GM19328 (cell line): ENCODE measurements around the gene FBXW10B.
"Not testable (repeated sequence)": the region's sequence is repeated elsewhere in the genome, so short reads cannot be mapped to it uniquely, and the experiment has no call there.

Experiments
- ATAC-seq: cut with Tn5 transposase; IDR thresholded peaks from one replicate; pipeline ENCODE4 v1.9.1; 2021; ENCODE audit warnings: mild to moderate bottlenecking, moderate library complexity; ENCODE audit not compliant: unreplicated experiment

The FBXW10B gene, protein sequence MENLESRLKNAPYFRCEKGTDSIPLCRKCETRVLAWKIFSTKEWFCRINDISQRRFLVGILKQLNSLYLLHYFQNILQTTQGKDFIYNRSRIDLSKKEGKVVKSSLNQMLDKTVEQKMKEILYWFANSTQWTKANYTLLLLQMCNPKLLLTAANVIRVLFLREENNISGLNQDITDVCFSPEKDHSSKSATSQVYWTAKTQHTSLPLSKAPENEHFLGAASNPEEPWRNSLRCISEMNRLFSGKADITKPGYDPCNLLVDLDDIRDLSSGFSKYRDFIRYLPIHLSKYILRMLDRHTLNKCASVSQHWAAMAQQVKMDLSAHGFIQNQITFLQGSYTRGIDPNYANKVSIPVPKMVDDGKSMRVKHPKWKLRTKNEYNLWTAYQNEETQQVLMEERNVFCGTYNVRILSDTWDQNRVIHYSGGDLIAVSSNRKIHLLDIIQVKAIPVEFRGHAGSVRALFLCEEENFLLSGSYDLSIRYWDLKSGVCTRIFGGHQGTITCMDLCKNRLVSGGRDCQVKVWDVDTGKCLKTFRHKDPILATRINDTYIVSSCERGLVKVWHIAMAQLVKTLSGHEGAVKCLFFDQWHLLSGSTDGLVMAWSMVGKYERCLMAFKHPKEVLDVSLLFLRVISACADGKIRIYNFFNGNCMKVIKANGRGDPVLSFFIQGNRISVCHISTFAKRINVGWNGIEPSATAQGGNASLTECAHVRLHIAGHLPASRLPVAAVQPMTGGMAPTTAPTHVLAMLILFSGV

DNA sequence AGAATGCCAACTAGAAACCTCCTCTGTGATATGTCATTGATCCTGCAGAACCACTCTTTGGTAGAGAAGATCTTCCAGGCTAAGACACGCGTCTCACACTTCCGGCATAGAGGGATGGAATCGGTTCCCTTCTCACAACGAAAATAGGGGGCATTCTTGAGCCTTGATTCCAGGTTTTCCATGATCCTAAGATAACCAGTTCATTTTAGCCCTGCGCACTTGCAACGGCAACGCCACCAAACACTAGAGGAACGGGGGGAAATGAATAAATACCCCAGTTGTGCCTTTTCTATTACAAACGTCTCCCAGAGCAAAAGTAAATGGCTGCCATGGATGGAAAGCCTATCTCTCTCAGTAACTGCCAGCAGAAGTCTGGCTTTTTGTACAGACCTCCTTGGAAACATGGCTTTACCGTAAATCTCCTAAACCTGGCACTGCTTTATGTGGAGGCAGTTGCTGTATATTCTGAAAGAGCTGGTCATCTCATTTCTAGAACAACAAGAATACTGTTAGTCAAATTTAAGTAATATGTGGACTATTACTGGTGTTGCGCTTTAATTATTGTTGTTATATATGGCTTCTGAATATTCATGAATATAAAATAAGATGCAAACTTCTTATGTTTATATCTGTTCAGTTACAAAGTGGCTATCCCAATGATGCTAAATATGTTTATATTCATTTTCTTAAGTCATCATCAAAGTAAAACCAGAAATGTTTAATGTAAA is at the start of gene FBXW10B:
Gene FBXW10B (minus strand): TSS at position 374 of the 728 bp plus-strand sequence. CDS start 192 bp downstream, at position 182.
- not testable (repeated sequence) for ATAC-seq

DNA sequence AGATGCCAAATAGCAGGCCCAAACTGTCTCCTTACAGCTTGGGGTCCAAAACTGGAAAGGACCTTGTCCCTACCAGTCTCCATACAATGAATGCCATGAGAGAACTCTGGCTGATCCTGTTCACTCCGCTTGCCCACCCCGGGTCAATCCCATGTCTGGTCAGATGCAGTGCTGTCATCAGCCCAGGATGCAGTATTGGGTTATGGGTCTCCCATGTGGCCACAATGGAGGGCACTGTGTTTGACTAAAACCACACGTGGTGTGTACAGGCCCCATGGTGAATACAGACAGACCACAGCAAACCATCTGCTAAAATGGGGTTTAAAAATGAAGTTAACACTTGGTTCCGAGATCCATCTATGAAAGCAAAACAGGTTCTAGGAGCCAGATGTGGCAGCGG is 44.2 kb upstream of the FBXW10B start:
- no peak for ATAC-seq

DNA sequence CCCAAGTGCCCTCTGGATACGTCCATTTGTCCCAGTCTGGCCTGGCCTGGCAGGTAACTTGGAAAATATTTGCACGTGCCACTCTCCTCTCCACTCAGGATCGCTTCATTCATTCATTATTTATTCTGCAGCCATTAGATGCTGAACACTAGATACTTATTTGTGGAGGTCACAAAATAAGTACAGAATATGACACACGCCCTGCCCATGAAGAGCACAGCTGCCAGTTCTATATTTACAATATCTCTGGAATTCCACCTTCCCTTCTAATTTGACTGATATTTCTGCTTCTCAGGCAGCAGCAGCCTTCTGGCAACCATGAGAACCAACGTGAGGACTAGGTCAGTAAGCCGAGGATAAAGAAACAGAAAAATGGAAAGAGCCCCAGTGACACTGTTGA is 43.7 kb upstream of the FBXW10B start:
- no peak for ATAC-seq

DNA sequence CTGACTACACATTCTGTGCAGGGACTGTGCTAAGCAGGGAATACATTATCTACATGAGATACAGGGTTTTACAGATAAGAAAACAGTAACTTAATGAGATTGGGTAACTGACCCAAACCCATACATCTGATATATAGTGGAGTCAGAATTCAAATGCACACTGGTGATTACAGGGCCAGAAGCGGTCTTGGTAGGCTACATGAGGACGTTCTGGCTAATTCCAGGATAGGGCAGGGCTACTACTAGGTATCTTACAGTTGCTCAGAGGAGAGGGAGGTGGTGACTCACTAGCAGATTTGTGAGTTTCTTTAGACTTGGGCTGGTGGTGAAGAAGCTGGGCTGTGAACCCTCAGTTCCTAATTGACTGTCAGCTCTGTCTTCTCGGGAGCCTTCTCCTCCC is 43.2 kb upstream of the FBXW10B start:
- ATAC-seq: no peak

DNA sequence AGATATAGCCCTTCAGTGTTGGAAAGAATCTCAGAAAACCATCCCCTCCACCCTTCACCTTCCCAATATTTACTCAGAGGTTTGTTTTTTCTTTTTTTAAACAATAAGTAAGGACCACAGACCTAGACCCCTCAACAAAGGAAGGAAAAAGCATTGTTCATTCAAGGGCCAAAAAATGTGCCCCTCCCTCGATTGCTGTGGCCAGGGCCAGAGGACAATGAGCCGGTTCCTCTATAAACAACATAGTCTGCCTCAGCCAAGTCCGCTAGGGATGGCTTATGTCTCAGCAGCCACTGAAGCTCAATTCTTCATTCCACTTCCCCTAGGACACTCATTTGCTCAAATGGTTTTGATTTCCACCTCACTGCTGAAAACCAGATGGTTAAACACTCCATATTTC is 40.6 kb upstream of the FBXW10B start:
- ATAC-seq: no peak

DNA sequence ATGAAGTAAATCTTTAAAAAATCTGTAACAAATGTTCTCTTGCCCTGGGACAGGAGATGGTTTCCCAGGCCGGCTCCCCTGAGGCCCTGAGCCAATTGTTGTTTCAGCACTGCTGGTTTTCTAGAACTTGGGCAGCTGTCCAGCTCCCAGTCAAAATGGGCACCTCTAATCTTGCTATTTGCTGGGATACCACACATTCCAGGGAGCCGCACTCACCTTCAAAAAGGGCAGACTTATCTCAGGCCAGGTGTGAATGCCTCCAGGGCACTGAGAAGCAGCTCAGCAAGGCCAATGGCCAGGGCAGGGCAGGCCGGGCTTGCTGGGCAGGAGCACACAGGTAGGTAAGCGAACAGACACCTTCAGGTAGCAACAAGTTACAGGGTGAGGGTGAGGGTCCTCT is 40.2 kb upstream of the FBXW10B start:
- no peak for ATAC-seq

DNA sequence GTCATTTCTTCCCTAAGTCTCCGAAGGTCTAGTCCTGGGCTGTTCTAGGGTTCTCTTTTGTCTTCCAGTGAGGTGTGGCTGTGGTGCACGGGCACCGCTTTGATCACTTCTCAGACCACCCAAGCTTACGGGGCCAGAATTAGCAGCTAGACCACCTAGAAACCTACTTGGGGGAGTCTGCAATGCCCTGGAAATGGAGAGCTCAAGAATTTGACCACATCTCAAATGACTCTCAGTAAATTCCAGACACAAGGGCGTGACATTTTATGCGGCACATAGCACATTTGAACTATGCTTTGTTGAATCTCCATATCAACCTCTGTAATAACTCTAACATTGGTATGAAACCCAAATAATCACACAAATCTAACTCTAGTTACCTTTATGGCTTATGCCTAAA is 39.7 kb upstream of the FBXW10B start:
- no peak for ATAC-seq

DNA sequence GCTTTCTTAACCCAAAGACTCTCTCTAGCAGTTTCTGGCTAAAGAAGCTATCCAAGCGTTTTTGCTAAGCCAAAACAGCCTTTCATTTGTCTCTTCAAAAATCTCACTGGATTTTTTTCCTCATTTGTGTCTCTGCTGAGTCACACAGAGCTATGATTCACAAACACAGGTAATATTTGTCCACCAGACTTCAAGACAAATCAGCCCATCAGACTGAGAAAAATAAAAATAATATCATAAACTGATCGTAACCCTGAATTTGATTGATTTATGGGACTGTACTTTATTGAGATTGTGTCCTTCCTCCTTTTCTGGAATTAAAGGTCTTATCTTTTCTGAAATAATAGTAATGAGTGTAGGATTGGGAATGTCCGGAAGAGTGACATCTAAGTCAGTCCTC is 38.8 kb upstream of the FBXW10B start:
- ATAC-seq: no peak

DNA sequence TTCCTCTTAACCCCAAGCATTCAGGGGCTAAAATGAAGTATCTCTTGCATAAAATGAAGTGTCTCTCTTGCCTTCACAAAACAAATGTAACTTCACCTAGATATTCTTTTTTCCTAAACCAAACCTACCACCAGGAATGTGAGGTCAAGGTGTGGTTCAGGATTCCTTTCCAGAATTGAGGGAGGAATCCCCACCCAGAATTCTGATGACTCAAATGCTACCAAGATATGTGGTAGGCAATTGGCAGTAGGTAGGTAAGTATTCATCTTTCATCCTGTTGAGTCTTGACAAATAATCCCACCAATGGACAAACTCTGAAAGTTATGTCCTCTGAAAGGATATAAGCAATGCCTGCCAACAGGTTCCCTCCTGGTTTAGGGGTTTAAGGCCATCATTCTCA is 38.4 kb upstream of the FBXW10B start:
- no peak for ATAC-seq

DNA sequence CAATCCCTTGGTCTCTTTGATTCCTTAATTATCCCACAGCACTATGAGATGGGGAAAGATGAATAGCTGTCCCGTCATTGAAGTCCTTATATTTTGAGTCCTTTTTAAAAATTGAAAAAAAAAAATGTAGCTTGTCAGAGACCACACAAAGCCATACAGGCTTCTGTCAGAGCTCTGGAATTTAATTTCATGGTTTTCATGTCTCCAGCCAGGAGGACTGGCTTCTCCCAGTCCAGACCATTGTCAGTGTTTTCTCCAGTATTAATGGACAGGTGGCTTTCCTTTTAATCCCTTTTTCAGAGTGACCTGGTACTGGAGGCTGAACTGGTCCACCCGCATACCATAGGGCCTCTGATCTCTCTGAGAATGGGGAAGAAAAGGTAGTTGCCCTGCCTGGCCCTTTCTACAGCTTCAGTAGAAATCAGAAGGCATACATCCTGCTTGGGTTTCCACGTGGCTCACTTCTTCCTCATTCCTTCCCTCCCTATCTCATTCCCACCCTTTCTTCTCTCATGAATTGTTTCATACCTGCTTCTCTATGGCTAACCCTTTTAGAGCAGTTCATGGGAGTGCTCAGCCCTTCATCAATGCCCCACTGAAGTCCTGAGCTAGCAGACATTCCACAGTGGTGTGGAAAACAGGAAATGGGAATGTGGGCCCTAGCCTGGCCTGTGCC is 35.5 kb upstream of the FBXW10B start:
- no peak for ATAC-seq

DNA sequence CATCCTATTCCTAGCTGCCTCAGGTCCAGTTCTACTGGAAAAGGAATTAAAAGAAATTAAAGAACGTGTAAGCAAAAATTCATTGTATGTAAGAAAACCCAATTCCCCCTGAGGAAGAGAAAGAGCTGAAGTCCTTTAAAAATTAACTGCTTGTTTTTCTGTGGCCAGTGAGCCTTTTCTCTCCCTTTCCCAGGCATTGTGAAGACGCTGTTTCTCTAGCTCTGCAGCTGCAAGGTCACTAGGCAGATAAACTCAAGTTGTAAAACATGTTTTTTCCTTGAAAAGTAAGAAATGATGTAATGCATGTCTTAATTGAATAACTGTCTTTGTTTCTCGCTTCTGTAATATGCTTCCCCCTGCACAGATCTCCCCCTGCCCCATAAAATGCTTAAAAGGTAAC is 34.9 kb upstream of the FBXW10B start:
- not testable (repeated sequence) for ATAC-seq

DNA sequence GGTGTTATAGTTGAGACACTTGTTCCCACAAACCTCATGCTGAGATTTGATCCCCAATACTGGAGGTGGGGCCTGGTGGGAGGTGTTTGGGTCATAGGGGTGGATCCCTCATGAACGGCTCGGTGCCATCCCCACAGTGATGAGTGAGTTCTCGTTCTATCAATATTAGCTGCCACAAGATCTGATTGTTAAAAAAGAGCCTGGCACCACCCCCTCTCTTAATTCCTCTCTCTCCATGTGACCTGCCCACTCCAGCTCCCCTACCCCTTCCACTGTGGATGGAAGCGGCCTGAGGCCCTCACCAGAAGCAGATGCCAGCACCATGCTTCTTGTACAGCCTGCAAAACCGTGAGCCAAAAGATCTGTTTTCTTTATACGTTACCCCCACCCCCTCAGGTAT is 33.5 kb upstream of the FBXW10B start:
- no peak for ATAC-seq

DNA sequence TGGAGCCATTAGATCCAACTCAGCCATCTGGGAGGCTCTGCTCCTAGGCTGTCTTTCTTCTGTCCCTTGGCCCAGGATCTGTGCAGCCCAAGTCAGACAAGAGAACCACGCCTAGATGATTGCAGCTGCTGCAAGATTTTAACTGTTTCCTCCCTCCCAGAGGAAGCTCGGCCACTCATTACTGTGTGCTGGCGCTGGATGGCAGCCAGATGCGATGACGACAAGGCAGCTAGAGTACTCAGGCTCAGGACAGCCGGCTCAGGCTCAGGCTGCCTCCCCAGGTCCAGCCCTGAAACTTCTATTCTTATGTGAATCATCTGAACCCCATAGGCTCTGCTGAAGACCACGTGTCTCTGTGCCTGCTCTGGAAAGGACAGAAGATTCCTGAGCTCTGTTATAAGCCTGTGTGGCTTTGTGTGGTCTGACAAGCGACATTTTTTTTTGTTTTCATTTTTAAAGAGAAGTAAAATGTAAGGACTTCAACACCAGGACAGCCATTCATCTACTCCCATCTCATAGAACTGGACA is 32.1 kb upstream of the FBXW10B start:
- ATAC-seq: no peak

DNA sequence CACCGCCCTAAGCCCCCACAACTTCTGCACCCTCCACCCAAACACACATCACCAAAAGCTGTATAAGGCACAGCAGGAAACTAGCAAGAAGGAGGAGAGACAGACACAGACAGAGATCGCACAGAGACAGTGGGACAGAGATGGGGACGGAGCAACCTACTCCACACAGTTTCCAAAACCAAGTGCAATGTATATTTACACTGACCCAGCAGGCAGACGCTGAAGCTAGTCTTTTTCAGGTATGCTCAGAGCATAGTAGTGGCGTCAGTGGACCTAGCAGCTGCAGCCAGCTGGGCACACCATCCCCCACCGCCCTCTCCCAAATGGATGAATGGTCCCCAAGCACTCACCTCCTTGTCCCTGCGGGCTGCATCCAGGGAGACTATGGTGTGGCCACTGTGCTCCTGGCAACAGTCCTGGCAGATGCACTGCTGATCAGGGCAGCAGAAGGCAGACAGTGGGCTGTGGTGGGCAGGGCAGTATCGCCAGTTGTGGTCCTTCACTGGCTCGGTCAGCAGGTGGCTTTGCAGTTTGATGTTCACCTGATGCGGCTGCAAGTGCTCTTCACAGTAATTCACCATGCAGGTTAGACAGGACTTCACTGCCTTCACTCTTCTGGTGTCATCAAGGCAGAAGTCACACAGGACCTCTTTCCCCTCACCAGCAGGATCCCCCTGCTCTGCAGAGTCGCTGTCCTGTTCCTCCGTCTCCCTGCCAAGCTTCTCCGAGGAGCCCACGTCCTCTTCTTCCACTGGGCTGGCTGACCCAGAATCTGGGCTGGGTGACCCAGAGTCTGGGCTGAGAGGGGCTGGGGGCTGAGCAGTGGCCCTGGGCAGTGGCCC is 31.5 kb upstream of the FBXW10B start:
- no peak for ATAC-seq

DNA sequence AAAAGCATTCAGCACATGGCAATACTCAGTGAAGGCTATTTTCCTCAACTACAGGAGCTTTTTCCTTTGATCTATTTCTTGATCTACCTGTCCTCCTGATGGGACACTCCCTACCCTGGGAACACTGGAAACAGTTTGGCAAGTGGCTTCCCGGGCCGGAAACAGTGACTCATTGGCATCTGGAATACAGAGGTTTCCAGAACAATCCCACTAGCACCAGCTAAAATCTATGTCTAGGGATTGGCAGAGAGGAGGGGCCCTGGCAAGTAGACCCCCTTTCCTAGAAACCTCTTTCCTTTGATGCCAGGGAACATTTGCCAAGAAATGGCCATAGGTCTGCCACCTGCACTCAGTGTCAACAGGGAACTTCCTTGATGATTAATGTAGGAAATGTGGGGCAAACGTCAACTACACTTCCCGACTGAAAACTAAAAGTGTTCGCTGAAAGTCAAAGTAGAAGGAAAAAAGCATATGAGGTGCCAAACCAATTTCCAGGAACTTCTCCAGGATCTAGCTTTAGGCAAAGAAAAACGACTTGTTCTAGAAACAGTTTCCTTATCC is 30.4 kb upstream of the FBXW10B start:
- no peak for ATAC-seq

DNA sequence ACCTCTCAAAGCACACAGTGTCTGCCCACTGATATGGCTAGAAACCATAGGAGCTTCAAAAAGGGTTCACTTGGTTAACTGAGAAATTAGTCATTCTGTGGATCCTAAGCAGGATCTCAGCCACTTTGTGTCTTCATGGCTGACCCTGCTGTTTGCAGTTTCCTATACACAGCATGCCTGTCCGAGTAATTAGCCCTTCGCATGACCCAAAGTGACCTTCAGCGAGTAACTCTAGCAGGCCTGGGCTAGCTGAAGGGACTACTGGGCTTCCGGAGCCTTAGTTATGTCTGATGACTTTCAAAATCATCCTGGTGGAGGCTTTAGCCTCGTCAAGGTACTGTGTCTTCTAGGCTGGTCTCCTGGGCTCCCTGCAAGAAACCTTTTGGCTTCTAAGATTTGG is 28.9 kb upstream of the FBXW10B start:
- ATAC-seq: no peak

DNA sequence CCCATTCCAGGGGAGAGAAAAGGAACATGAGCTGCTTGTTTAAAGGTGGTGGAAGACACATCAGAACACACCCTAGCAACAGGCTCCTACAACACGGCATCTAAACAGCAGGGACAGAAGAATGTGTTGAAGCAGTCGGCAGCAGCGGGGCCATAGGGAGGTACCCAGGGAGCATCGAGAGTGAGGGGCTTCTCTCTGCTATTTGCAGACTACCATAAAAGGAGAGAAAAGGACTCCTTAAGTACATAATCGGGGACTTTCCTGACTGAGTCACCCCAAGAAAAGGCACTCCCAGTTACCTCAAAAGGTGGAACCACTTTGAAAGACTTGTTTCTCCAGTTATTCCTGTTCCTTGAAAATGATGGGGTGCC is 26.4 kb upstream of the FBXW10B start:
- ATAC-seq: not testable (repeated sequence)

DNA sequence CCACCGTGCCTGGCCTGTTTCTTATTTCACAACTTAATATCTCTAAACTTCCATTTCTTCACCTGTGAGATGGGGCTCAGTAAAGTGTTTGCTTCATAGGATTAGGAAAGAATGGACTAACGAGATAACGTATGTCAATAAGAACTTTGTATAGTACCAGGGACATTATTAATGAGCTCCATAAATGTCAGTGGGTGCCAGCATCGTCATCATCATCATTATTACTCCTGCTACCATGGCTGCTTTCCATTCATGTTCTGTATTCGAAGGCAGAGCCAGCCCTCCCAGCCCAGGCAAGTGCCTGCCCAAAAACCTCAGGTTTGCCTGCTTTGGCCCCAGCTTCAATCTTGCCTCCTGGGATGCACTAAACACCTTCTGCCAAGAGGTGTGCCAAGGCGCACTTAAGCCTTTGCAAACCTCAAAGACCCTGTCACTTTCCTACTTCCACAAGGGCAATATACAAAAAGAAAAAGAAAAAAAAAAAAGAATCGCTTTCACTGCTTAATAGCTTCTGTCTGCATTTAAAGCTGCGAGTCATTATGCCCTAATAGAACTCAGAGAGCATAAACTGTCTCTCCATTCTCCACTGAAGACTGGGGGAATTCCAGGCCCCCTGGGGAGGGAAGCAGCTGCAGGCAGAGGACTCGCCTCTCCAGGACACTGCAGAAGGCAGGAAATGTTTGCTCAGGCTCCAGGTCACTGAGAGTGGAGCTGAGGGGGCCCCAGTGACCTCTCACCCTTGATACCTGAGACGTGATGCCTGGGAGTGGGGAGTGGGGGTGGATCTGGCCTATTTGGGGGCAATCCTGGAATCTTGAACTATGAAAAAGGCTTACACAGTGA is 25.8 kb upstream of the FBXW10B start:
- not testable (repeated sequence) for ATAC-seq
